HG02973 (cell line): ENCODE results near the gene SLC5A5.

Source experiments
- ATAC-seq: cut with Tn5 transposase; IDR thresholded peaks from one replicate; pipeline ENCODE4 v1.9.1; 2021; ENCODE audit warnings: moderate library complexity; ENCODE audit not compliant: unreplicated experiment

Gene SLC5A5

GRCh38 chr19:17846146-17846545, 25.6 kb upstream of the SLC5A5 start:
- no peak for ATAC-seq

- peak; percentile 52 for ATAC-seq
Observed at GRCh38 chr19:17847538-17848366, 24.0 kb upstream of the SLC5A5 start, which contains the start of gene JAK3. Gene JAK3 (minus strand): TSS chr19:17847982. CDS start chr19:17844417, 3,565 bp downstream.

GRCh38 chr19:17848595-17849292, 23.0 kb upstream of the SLC5A5 start:
- ATAC-seq = no peak

GRCh38 chr19:17854061-17854460, 17.7 kb upstream of the SLC5A5 start:
- no peak for ATAC-seq

GRCh38 chr19:17855280-17856152, 16.2 kb upstream of the SLC5A5 start:
- ATAC-seq = no peak

GRCh38 chr19:17859533-17860330, 12.0 kb upstream of the SLC5A5 start, which contains the start of gene RPL18A:
Gene RPL18A (plus strand): TSS chr19:17859910. CDS start chr19:17859957, 47 bp downstream.
- peak; percentile 89 for ATAC-seq

GRCh38 chr19:17860331-17860992, 11.3 kb upstream of the SLC5A5 start:
- ATAC-seq = no peak

GRCh38 chr19:17860993-17861360, 10.8 kb upstream of the SLC5A5 start:
- no peak for ATAC-seq

GRCh38 chr19:17861542-17862402, 10.0 kb upstream of the SLC5A5 start:
- ATAC-seq = no peak

- ATAC-seq = no peak
Observed at GRCh38 chr19:17862711-17863519, 8.8 kb upstream of the SLC5A5 start.

GRCh38 chr19:17863520-17864182, 8.1 kb upstream of the SLC5A5 start:
- no peak for ATAC-seq

- no peak for ATAC-seq
Observed at GRCh38 chr19:17865364-17866311, 6.1 kb upstream of the SLC5A5 start.

GRCh38 chr19:17866312-17866963, 5.3 kb upstream of the SLC5A5 start:
- ATAC-seq = no peak

- ATAC-seq = no peak
Observed at GRCh38 chr19:17866964-17867486, 4.7 kb upstream of the SLC5A5 start.

- no peak for ATAC-seq
Observed at GRCh38 chr19:17868669-17869068, 3.1 kb upstream of the SLC5A5 start.
